Activated T-cell treated with anti-CD3 and anti-CD28 coated beads, Interleukin-2, amount 50 U/mL, for 24 hours (primary cell): Measurements from ENCODE around the gene EPB41L2.
"Not testable (repeated sequence)": the region's sequence is repeated elsewhere in the genome, so short reads cannot be mapped to it uniquely, and the experiment has no call there.

Experiments used
- DNase-seq: peaks from one replicate; pipeline ENCODE4 v3.0.0-alpha.2; 2020
- H3K27ac Mint-ChIP-seq: 2 replicates; pipeline ENCODE4 v1.8.0; 2020; ENCODE audit warnings: mild to moderate bottlenecking, mixed read lengths
- H3K27me3 Mint-ChIP-seq: 2 replicates; pipeline ENCODE4 v1.8.0; 2020; ENCODE audit warnings: mixed read lengths
- H3K36me3 Mint-ChIP-seq: 2 replicates; pipeline ENCODE4 v1.8.0; 2020; ENCODE audit warnings: low read depth, mixed read lengths
- H3K4me1 Mint-ChIP-seq: 2 replicates; pipeline ENCODE4 v1.8.0; 2020; ENCODE audit warnings: low read depth, mixed read lengths
- H3K4me3 Mint-ChIP-seq: 2 replicates; pipeline ENCODE4 v1.8.0; 2020; ENCODE audit warnings: mild to moderate bottlenecking, moderate library complexity, mixed read lengths
- H3K9me3 Mint-ChIP-seq: 2 replicates; pipeline ENCODE4 v1.8.0; 2020; ENCODE audit warnings: mixed read lengths

EPB41L2 gene

GRCh38 chr6:131063028-131063763 lies at the start of gene EPB41L2:
EPB41L2 (minus strand) TSS chr6:131063245; CDS start chr6:130956485, 106,760 bp downstream.
- DNase-seq = peak; percentile 86
- Mint-ChIP-seq H3K9me3 (no peaks in the 10 kb centered on the region), H3K36me3 (peaks cover 2% of the 10 kb centered on the region), H3K27me3 (peaks cover 2% of the 10 kb centered on the region), H3K4me3 (peak within 1 kb of the TSS; percentile 84), H3K4me1 (peaks cover 30% of the 10 kb centered on the region), H3K27ac (peak within 1 kb of the TSS; percentile 83)

- no peak overlapping the region for H3K27ac Mint-ChIP-seq
- H3K9me3 Mint-ChIP-seq = no peaks in the 10 kb centered on the region
- H3K36me3 Mint-ChIP-seq = no peaks in the 10 kb centered on the region
- peaks cover 3% of the 10 kb centered on the region for H3K27me3 Mint-ChIP-seq
- H3K4me1 Mint-ChIP-seq = peaks cover 1% of the 10 kb centered on the region
- no peak for DNase-seq
- H3K4me3 Mint-ChIP-seq = no peak overlapping the region
Observed at GRCh38 chr6:131112249-131112648, 49.2 kb upstream of the EPB41L2 start.

- Mint-ChIP-seq H3K4me3 (no peak overlapping the region), H3K36me3 (no peaks in the 10 kb centered on the region), H3K27ac (no peak overlapping the region), H3K27me3 (peaks cover 4% of the 10 kb centered on the region), H3K4me1 (no peaks in the 10 kb centered on the region), H3K9me3 (no peaks in the 10 kb centered on the region)
- no peak for DNase-seq
Observed at GRCh38 chr6:131107151-131107550, 44.1 kb upstream of the EPB41L2 start.

- no peak for DNase-seq
- no peak overlapping the region for H3K4me3 Mint-ChIP-seq
- no peaks in the 10 kb centered on the region for H3K36me3 Mint-ChIP-seq
- peaks cover 11% of the 10 kb centered on the region for H3K27me3 Mint-ChIP-seq
- no peaks in the 10 kb centered on the region for H3K4me1 Mint-ChIP-seq
- peaks cover 3% of the 10 kb centered on the region for H3K9me3 Mint-ChIP-seq
- H3K27ac Mint-ChIP-seq = no peak overlapping the region
Observed at GRCh38 chr6:131103901-131104300, 40.9 kb upstream of the EPB41L2 start.

- no peak for DNase-seq
- H3K27ac Mint-ChIP-seq = no peak overlapping the region
- H3K27me3 Mint-ChIP-seq = peaks cover 11% of the 10 kb centered on the region
- peaks cover 3% of the 10 kb centered on the region for H3K9me3 Mint-ChIP-seq
- H3K36me3 Mint-ChIP-seq = no peaks in the 10 kb centered on the region
- no peaks in the 10 kb centered on the region for H3K4me1 Mint-ChIP-seq
- no peak overlapping the region for H3K4me3 Mint-ChIP-seq
Observed at GRCh38 chr6:131103296-131103695, 40.3 kb upstream of the EPB41L2 start.

GRCh38 chr6:131101911-131102680 lies 39.1 kb upstream of the EPB41L2 start:
- Mint-ChIP-seq H3K27me3 (peaks cover 11% of the 10 kb centered on the region), H3K27ac (no peak overlapping the region), H3K4me3 (no peak overlapping the region), H3K9me3 (peaks cover 3% of the 10 kb centered on the region), H3K36me3 (no peaks in the 10 kb centered on the region), H3K4me1 (no peaks in the 10 kb centered on the region)
- no peak for DNase-seq

- Mint-ChIP-seq H3K27ac (no peak overlapping the region), H3K36me3 (no peaks in the 10 kb centered on the region), H3K9me3 (peaks cover 13% of the 10 kb centered on the region), H3K4me1 (no peaks in the 10 kb centered on the region), H3K27me3 (peaks cover 11% of the 10 kb centered on the region), H3K4me3 (no peak overlapping the region)
- DNase-seq = no peak
Observed at GRCh38 chr6:131096786-131097185, 33.7 kb upstream of the EPB41L2 start.

- Mint-ChIP-seq H3K4me1 (no peaks in the 10 kb centered on the region), H3K9me3 (peaks cover 12% of the 10 kb centered on the region), H3K27ac (no peak overlapping the region), H3K36me3 (no peaks in the 10 kb centered on the region), H3K4me3 (no peak overlapping the region), H3K27me3 (peaks cover 8% of the 10 kb centered on the region)
- DNase-seq = no peak
Observed at GRCh38 chr6:131093334-131093733, 30.3 kb upstream of the EPB41L2 start.

GRCh38 chr6:131091944-131092343 lies 28.9 kb upstream of the EPB41L2 start:
- Mint-ChIP-seq H3K27me3 (peaks cover 11% of the 10 kb centered on the region), H3K9me3 (peaks cover 12% of the 10 kb centered on the region)
- H3K4me3 Mint-ChIP-seq, H3K27ac Mint-ChIP-seq, DNase-seq, H3K4me1 Mint-ChIP-seq, H3K36me3 Mint-ChIP-seq: not testable (repeated sequence)

- Mint-ChIP-seq H3K9me3 (peaks cover 12% of the 10 kb centered on the region), H3K27me3 (peaks cover 11% of the 10 kb centered on the region)
- H3K27ac Mint-ChIP-seq, H3K4me3 Mint-ChIP-seq, H3K4me1 Mint-ChIP-seq, DNase-seq, H3K36me3 Mint-ChIP-seq: not testable (repeated sequence)
Observed at GRCh38 chr6:131090339-131090738, 27.3 kb upstream of the EPB41L2 start.

- Mint-ChIP-seq H3K9me3 (no peaks in the 10 kb centered on the region), H3K27ac (no peak overlapping the region), H3K27me3 (peaks cover 3% of the 10 kb centered on the region), H3K36me3 (no peaks in the 10 kb centered on the region), H3K4me1 (no peaks in the 10 kb centered on the region), H3K4me3 (no peak overlapping the region)
- DNase-seq = no peak
Observed at GRCh38 chr6:131084982-131085381, 21.9 kb upstream of the EPB41L2 start.

GRCh38 chr6:131083687-131084086 lies 20.6 kb upstream of the EPB41L2 start:
- H3K4me1 Mint-ChIP-seq = no peaks in the 10 kb centered on the region
- H3K27me3 Mint-ChIP-seq = peaks cover 6% of the 10 kb centered on the region
- no peaks in the 10 kb centered on the region for H3K9me3 Mint-ChIP-seq
- H3K4me3 Mint-ChIP-seq = no peak overlapping the region
- H3K27ac Mint-ChIP-seq = no peak overlapping the region
- no peak for DNase-seq
- H3K36me3 Mint-ChIP-seq = no peaks in the 10 kb centered on the region

GRCh38 chr6:131082335-131082734 lies 19.3 kb upstream of the EPB41L2 start:
- peaks cover 4% of the 10 kb centered on the region for H3K27me3 Mint-ChIP-seq
- no peak overlapping the region for H3K27ac Mint-ChIP-seq
- no peaks in the 10 kb centered on the region for H3K4me1 Mint-ChIP-seq
- H3K4me3 Mint-ChIP-seq = no peak overlapping the region
- H3K36me3 Mint-ChIP-seq = no peaks in the 10 kb centered on the region
- DNase-seq = no peak
- H3K9me3 Mint-ChIP-seq = no peaks in the 10 kb centered on the region

- no peak for DNase-seq
- Mint-ChIP-seq H3K4me1 (no peaks in the 10 kb centered on the region), H3K9me3 (no peaks in the 10 kb centered on the region), H3K36me3 (no peaks in the 10 kb centered on the region), H3K27me3 (peaks cover 3% of the 10 kb centered on the region), H3K4me3 (no peak overlapping the region), H3K27ac (no peak overlapping the region)
Observed at GRCh38 chr6:131080084-131080483, 17.0 kb upstream of the EPB41L2 start.

- Mint-ChIP-seq H3K4me3 (no peak overlapping the region), H3K27ac (no peak overlapping the region), H3K36me3 (no peaks in the 10 kb centered on the region), H3K27me3 (no peaks in the 10 kb centered on the region), H3K4me1 (peaks cover 5% of the 10 kb centered on the region), H3K9me3 (peaks cover 7% of the 10 kb centered on the region)
- no peak for DNase-seq
Observed at GRCh38 chr6:131073577-131073976, 10.5 kb upstream of the EPB41L2 start.
